ENCODE measurements around the gene AKNAD1. TPM values are rescaled to one million over a fixed set of nuclear protein-coding genes. Genes with fewer than 3 reads are reported as not detected.

Gene AKNAD1
- total and polyA plus RNA-seq, 2 of the 4 experiments (the other 2 are of a cell fraction): 0.07 to 0.18 TPM

DNA sequence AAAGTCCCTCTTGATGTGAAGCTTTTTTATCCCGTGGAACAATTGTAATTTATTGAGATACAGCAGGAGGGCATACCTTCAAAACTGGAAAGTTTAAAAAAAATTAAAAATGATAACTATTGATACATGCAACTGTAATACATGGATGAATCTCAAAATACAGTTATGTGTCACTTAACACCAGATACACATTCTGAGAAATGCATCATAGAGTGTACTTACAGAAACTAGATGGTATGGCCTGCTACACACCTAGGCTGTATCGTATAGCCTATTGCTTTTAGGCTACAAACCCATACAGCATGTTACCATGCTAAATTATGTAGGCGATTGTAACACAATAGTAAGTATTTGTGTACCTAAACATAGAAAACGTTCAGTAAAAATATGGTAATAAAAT is 7.1 kb upstream of the AKNAD1 start:
- H3K9me1 ChIP-seq (ENCODE audit: insufficient read depth, low read length): no peaks in the 10 kb centered on the region
- H2AK9ac ChIP-seq (replicated peaks; ENCODE audit: low read depth, low read length, poor library complexity): no peak overlapping the region
- TF ChIP-seq BHLHE40 (IDR thresholded peaks at IDR 0.05; ENCODE audit: low read depth, low read length) (no peak), RFX5 (IDR thresholded peaks at IDR 0.05; ENCODE audit: low read depth, low read length) (no peak), MAFK (IDR thresholded peaks at IDR 0.05; ENCODE audit: low read depth, low read length) (no peak), FOS (IDR thresholded peaks at IDR 0.05; ENCODE audit: low read depth, low read length) (no peak), CEBPB (IDR thresholded peaks at IDR 0.05; ENCODE audit: low read depth, low read length) (no peak), SMC3 (IDR thresholded peaks at IDR 0.05; ENCODE audit: low read depth, low read length) (no peak), NFE2L2 (IDR thresholded peaks at IDR 0.05; ENCODE audit: low read depth, low read length) (no peak), POLR2A (IDR thresholded peaks at IDR 0.05; ENCODE audit: low read depth, low read length) (no peak), MXI1 (IDR thresholded peaks at IDR 0.05; ENCODE audit: borderline replicate concordance, low read depth, low read length) (no peak), RCOR1 (IDR thresholded peaks at IDR 0.05; ENCODE audit: insufficient replicate concordance, low read length) (no peak), MAZ (IDR thresholded peaks at IDR 0.05; ENCODE audit: borderline replicate concordance, low read depth, low read length) (no peak), CHD1 (IDR thresholded peaks at IDR 0.05; ENCODE audit: low read depth, low read length) (no peak), RAD21 (IDR thresholded peaks at IDR 0.05; ENCODE audit: low read length) (no peak)
- TF ChIP-seq, protein P1, sequence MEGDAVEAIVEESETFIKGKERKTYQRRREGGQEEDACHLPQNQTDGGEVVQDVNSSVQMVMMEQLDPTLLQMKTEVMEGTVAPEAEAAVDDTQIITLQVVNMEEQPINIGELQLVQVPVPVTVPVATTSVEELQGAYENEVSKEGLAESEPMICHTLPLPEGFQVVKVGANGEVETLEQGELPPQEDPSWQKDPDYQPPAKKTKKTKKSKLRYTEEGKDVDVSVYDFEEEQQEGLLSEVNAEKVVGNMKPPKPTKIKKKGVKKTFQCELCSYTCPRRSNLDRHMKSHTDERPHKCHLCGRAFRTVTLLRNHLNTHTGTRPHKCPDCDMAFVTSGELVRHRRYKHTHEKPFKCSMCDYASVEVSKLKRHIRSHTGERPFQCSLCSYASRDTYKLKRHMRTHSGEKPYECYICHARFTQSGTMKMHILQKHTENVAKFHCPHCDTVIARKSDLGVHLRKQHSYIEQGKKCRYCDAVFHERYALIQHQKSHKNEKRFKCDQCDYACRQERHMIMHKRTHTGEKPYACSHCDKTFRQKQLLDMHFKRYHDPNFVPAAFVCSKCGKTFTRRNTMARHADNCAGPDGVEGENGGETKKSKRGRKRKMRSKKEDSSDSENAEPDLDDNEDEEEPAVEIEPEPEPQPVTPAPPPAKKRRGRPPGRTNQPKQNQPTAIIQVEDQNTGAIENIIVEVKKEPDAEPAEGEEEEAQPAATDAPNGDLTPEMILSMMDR (conservative IDR thresholded peaks at IDR 0.05; ENCODE audit: low read depth, low read length): no peak
- TF ChIP-seq, protein P2, sequence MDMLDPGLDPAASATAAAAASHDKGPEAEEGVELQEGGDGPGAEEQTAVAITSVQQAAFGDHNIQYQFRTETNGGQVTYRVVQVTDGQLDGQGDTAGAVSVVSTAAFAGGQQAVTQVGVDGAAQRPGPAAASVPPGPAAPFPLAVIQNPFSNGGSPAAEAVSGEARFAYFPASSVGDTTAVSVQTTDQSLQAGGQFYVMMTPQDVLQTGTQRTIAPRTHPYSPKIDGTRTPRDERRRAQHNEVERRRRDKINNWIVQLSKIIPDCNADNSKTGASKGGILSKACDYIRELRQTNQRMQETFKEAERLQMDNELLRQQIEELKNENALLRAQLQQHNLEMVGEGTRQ (IDR thresholded peaks at IDR 0.05; ENCODE audit: low read depth, low read length): no peak
- TF ChIP-seq, protein P3, sequence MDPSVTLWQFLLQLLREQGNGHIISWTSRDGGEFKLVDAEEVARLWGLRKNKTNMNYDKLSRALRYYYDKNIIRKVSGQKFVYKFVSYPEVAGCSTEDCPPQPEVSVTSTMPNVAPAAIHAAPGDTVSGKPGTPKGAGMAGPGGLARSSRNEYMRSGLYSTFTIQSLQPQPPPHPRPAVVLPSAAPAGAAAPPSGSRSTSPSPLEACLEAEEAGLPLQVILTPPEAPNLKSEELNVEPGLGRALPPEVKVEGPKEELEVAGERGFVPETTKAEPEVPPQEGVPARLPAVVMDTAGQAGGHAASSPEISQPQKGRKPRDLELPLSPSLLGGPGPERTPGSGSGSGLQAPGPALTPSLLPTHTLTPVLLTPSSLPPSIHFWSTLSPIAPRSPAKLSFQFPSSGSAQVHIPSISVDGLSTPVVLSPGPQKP (IDR thresholded peaks at IDR 0.05; ENCODE audit: borderline replicate concordance, low read depth, low read length): no peak
- H2BK15ac ChIP-seq (ENCODE audit: low read depth, low read length): no peak overlapping the region
- no peak overlapping the region for H2BK5ac ChIP-seq (ENCODE audit: low read depth, low read length, poor library complexity, severe bottlenecking)
- H4K8ac ChIP-seq (ENCODE audit: low read depth in 2 of 2, low read length in 2 of 2): no peak overlapping the region
- no TSS peak for BruUV-seq (replicated peaks)
- no peak overlapping the region for H3K27ac ChIP-seq (ENCODE audit: insufficient read depth, low read length)
- H2AFZ ChIP-seq (replicated peaks; ENCODE audit: low read length, poor library complexity): no peak overlapping the region
- no CpG with 5 or more reads among the region's 4 CpGs for WGBS, 2 experiments (ENCODE audit: extremely low coverage in 2 of 2, insufficient read length in 1 of 2)
- no peaks in the 10 kb centered on the region for H3K79me1 ChIP-seq (ENCODE audit: low read depth in 1 of 2, low read length in 2 of 2)
- intact Hi-C loops (cut with micrococcal nuclease): no loop called here
- H3K4me2 ChIP-seq (ENCODE audit: low read depth, low read length): no peak overlapping the region
- ChIA-PET POLR2A (ENCODE audit: unreplicated experiment) (no interaction called here), CTCF (interaction anchor here (0.5 kb wide), 1 partner anchor 38 kb away, joined by 7 read pairs; no protein-coding TSS in a partner anchor)
- H3K18ac ChIP-seq (ENCODE audit: low read depth, low read length): no peak overlapping the region
- H4K20me1 ChIP-seq (ENCODE audit: insufficient read depth, low read length): no peaks in the 10 kb centered on the region
- no peak overlapping the region for H4K91ac ChIP-seq (ENCODE audit: insufficient read depth, low read depth, low read length)
- H3K4ac ChIP-seq (ENCODE audit: low read depth, low read length): no peak overlapping the region
- H3K4me1 ChIP-seq (ENCODE audit: control insufficient read depth, insufficient read depth, low read length): no peaks in the 10 kb centered on the region
- peaks cover 3% of the 10 kb centered on the region for H3K27me3 ChIP-seq (ENCODE audit: control insufficient read depth, insufficient read depth, low read length)
- no peak overlapping the region for H3K14ac ChIP-seq (replicated peaks; ENCODE audit: low read depth, low read length)
- H3K56ac ChIP-seq (ENCODE audit: extremely low read depth, insufficient read depth, low read length): no peak overlapping the region
- no peaks in the 10 kb centered on the region for H3K36me3 ChIP-seq (ENCODE audit: control insufficient read depth, insufficient read depth, low read length)
- dilution Hi-C loops (cut with HindIII; ENCODE audit: low sequenced_read_pairs, unreplicated experiment): no loop called here
- H4K5ac ChIP-seq (ENCODE audit: low read depth, low read length): no peak overlapping the region
- ATAC-seq (ENCODE audit: low read depth) (no peak), DNase-seq (no peak)
- no peak overlapping the region for H2BK20ac ChIP-seq (ENCODE audit: low read depth, low read length)
- H3K23ac ChIP-seq (ENCODE audit: low read depth, low read length): no peak overlapping the region
- H3K9ac ChIP-seq (ENCODE audit: low read depth, low read length): no peak overlapping the region
- in situ Hi-C loops (cut with MboI; ENCODE audit: low sequenced_read_pairs): no loop called here
- no peak overlapping the region for H3K4me3 ChIP-seq (ENCODE audit: insufficient read depth, low read depth, low read length)
- no peak overlapping the region for H2BK120ac ChIP-seq (ENCODE audit: low read depth, low read length)
- H2AK5ac ChIP-seq (ENCODE audit: low read depth, low read length): no peak overlapping the region
- H3K9me3 ChIP-seq (ENCODE audit: control insufficient read depth, insufficient read depth, low read length): no peaks in the 10 kb centered on the region

Data from IMR-90 (cell line).